SU-DHL-6 (cell line): Measurements from ENCODE around the gene FGF8.

ENCODE experiments used
- H2AFZ ChIP-seq: fragments of 200-600 bp; sonication (generic); 2 replicates; pipeline ENCODE4 v1.6.1; 2014; ENCODE audit warnings: low read depth, mild to moderate bottlenecking, moderate library complexity, mixed read lengths, antibody characterized with exemption, low read length; ENCODE audit not compliant: severe bottlenecking
- H3F3A ChIP-seq: fragments of 200-600 bp; shearing (Covaris generic); 2 replicates; pipeline ENCODE4 v1.6.0; 2016; ENCODE audit warnings: antibody characterized with exemption, mild to moderate bottlenecking; ENCODE audit not compliant: insufficient read depth
- H3K27ac ChIP-seq: fragments of 200-600 bp; sonication (generic); 2 replicates; pipeline ENCODE4 v1.5.1; 2016; ENCODE audit warnings: low read depth, mild to moderate bottlenecking, low read length, moderate library complexity, mixed read lengths
- H3K27me3 ChIP-seq: fragments of 200-600 bp; sonication (generic), shearing (Covaris generic); 2 replicates; pipeline ENCODE4 v1.6.0; 2014; ENCODE audit warnings: mild to moderate bottlenecking, low read length
- H3K36me3 ChIP-seq: fragments of 200-600 bp; sonication (generic); 2 replicates; pipeline ENCODE4 v1.6.1; 2014; ENCODE audit warnings: mild to moderate bottlenecking, low read length, mixed read lengths
- H3K4me2 ChIP-seq: fragments of 300-600, 200-600 bp; shearing (Covaris generic), sonication (generic); 2 replicates; pipeline ENCODE4 v1.6.0; 2014; ENCODE audit warnings: low read length, low read depth, mild to moderate bottlenecking; ENCODE audit not compliant: poor library complexity, severe bottlenecking
- H3K4me3 ChIP-seq: fragments of 200-600 bp; sonication (generic); 2 replicates; pipeline ENCODE4 v1.5.1; 2014; ENCODE audit warnings: antibody characterized with exemption, low read length, mild to moderate bottlenecking, mixed read lengths; ENCODE audit not compliant: insufficient read depth, poor library complexity, severe bottlenecking
- H3K79me2 ChIP-seq: fragments of 200-600 bp; sonication (generic); 2 replicates; pipeline ENCODE4 v1.6.1; 2014; ENCODE audit warnings: mild to moderate bottlenecking, low read length, moderate library complexity; ENCODE audit not compliant: insufficient read depth
- H3K9ac ChIP-seq: fragments of 200-600 bp; sonication (generic); 2 replicates; pipeline ENCODE4 v1.7.0; 2014; ENCODE audit warnings: mild to moderate bottlenecking, low read length
- H3K9me2 ChIP-seq: fragments of 200-600 bp; sonication (generic); replicated peaks from 2 replicates; pipeline ENCODE4 v1.6.1; 2014; ENCODE audit warnings: low read length; ENCODE audit not compliant: insufficient read depth
- H3K9me3 ChIP-seq: fragments of 200-600 bp; sonication (generic); 2 replicates; pipeline ENCODE4 v1.6.1; 2014; ENCODE audit warnings: low read length, mixed read lengths; ENCODE audit not compliant: insufficient read depth
- H4K20me1 ChIP-seq: fragments of 200-600 bp; sonication (generic); 2 replicates; pipeline ENCODE4 v1.6.1; 2014; ENCODE audit warnings: low read depth, mild to moderate bottlenecking, antibody characterized with exemption, low read length, moderate library complexity, mixed read lengths
- EZH2phosphoT487 ChIP-seq: fragments of 200-600 bp; sonication (generic), shearing (Covaris generic); conservative IDR thresholded peaks from 2 replicates; pipeline ENCODE4 v1.6.1; 2018; ENCODE audit warnings: mild to moderate bottlenecking, antibody characterized with exemption, low read length, moderate library complexity, mixed read lengths
- TF ChIP-seq, protein P1 (sequence below): fragments of 200-600 bp; sonication (generic); IDR thresholded peaks from one replicate; pipeline ENCODE4 v1.5.1; 2017; ENCODE audit warnings: antibody characterized with exemption, mild to moderate bottlenecking, low read length, moderate library complexity; ENCODE audit not compliant: insufficient read depth, poor library complexity, severe bottlenecking

FGF8 gene

DNA sequence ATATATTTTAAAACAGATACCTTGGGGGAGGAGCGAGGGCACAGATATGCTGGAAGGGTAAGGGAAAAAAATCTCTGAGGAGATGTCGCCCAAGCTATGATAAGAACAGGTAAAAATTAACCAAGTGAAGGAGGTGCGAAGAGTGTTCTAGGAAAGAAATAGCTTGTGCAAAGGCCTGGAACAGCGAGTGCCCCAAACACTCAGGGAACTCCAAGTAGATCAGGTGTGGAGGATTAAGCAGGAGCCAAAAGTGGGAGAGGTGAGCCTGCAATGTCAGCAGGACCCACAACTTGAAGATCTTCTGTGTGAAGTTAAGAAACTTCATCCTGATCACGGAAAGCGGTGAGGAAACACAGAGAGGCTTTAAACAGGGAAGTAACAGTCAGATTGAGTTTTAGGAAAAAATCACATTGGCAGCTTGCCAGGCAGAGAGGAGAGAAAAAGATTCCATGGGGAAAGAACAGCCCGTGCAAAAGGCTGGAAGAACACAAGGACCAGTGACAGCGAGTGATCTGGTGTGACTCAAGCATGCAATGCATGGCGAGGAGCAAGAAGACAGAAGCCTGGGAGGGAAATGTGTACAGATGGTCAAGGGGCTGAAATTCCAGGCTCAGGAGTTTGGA, 30.7 kb downstream of the FGF8 start:
- H3K4me3 ChIP-seq: no peak overlapping the region
- no peaks in the 10 kb centered on the region for H4K20me1 ChIP-seq
- H3K36me3 ChIP-seq: no peaks in the 10 kb centered on the region
- no peaks in the 10 kb centered on the region for H3K79me2 ChIP-seq
- no peaks in the 10 kb centered on the region for H3F3A ChIP-seq
- H3K9me3 ChIP-seq: no peaks in the 10 kb centered on the region
- H3K27ac ChIP-seq: no peak overlapping the region
- H3K9me2 ChIP-seq: no peaks in the 10 kb centered on the region
- no peak overlapping the region for H3K9ac ChIP-seq
- no peak overlapping the region for H2AFZ ChIP-seq
- TF ChIP-seq EZH2phosphoT487: no peak
- TF ChIP-seq, protein P1, sequence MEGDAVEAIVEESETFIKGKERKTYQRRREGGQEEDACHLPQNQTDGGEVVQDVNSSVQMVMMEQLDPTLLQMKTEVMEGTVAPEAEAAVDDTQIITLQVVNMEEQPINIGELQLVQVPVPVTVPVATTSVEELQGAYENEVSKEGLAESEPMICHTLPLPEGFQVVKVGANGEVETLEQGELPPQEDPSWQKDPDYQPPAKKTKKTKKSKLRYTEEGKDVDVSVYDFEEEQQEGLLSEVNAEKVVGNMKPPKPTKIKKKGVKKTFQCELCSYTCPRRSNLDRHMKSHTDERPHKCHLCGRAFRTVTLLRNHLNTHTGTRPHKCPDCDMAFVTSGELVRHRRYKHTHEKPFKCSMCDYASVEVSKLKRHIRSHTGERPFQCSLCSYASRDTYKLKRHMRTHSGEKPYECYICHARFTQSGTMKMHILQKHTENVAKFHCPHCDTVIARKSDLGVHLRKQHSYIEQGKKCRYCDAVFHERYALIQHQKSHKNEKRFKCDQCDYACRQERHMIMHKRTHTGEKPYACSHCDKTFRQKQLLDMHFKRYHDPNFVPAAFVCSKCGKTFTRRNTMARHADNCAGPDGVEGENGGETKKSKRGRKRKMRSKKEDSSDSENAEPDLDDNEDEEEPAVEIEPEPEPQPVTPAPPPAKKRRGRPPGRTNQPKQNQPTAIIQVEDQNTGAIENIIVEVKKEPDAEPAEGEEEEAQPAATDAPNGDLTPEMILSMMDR: no peak
- H3K4me2 ChIP-seq: no peak overlapping the region
- no peaks in the 10 kb centered on the region for H3K27me3 ChIP-seq

DNA sequence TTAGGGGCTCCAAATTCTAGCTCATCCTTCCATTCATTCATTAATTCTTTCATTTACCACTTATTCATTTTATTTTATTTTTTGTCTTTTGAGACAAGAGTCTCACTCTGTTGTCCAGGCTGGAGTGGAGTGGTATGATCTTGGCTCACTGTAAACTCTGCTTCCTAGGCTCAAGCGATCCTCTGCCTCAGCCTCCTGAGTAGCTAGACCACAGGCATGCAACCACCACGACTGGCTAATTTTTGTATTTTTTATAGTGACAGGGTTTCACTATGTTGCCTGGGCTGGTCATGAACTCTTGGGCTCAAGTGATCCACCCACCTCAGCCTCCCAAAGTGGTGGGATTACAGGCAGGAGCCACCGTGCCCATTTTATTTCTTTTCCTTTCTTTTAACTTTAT, 31.6 kb downstream of the FGF8 start:
- TF ChIP-seq, protein P1: no peak
- TF ChIP-seq EZH2phosphoT487: no peak
- H3K4me3 ChIP-seq: no peak overlapping the region
- no peak overlapping the region for H3K9ac ChIP-seq
- no peaks in the 10 kb centered on the region for H3K79me2 ChIP-seq
- H3K9me3 ChIP-seq: no peaks in the 10 kb centered on the region
- H3K27ac ChIP-seq: no peak overlapping the region
- H3F3A ChIP-seq: no peaks in the 10 kb centered on the region
- no peaks in the 10 kb centered on the region for H3K9me2 ChIP-seq
- no peak overlapping the region for H2AFZ ChIP-seq
- no peak overlapping the region for H3K4me2 ChIP-seq
- H3K36me3 ChIP-seq: no peaks in the 10 kb centered on the region
- no peaks in the 10 kb centered on the region for H3K27me3 ChIP-seq
- no peaks in the 10 kb centered on the region for H4K20me1 ChIP-seq

DNA sequence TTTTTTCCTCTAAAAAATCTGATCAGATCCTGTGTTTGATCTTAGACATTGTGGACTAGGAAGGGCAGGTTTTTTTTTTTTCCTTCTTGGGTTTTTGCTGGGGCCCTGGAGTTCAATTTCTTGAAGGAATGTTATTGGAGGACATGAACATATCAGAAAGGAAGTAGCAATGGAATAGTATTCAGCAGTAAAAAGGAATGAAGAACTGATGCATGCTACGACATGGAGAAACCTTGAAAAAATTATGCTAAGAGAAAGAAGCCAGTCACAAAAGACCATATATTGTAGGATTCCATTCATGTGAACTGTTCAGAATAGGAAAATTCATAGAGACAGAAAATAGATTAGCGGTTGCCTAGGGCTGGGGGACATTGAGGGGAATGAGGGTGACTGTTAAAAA, 34.0 kb downstream of the FGF8 start:
- Histone ChIP-seq H4K20me1 (no peaks in the 10 kb centered on the region), H2AFZ (no peak overlapping the region), H3K4me2 (no peak overlapping the region), H3K27ac (no peak overlapping the region), H3K9me3 (no peaks in the 10 kb centered on the region), H3F3A (no peaks in the 10 kb centered on the region), H3K4me3 (no peak overlapping the region), H3K36me3 (no peaks in the 10 kb centered on the region), H3K79me2 (no peaks in the 10 kb centered on the region), H3K9ac (no peak overlapping the region), H3K9me2 (no peaks in the 10 kb centered on the region), H3K27me3 (no peaks in the 10 kb centered on the region)
- TF ChIP-seq EZH2phosphoT487: no peak
- TF ChIP-seq, protein P1: no peak
